ENCODE measurements around the gene FBXO44. TPM values are rescaled to one million over a fixed set of nuclear protein-coding genes. Genes with fewer than 3 reads are reported as not detected.

The FBXO44 gene
- polyA plus RNA-seq, 3 donors = 1.5 to 17.8 (median 2.0) TPM

DNA sequence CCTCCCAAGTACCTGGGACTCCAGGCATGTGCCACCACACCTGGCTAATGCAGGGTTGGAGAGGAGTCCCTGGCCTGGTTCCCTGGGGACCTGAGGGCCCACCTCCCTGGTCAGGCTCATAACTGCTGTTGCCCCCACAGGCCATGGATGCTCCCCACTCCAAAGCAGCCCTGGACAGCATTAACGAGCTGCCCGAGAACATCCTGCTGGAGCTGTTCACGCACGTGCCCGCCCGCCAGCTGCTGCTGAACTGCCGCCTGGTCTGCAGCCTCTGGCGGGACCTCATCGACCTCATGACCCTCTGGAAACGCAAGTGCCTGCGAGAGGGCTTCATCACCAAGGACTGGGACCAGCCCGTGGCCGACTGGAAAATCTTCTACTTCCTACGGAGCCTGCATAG lies 13.8 kb downstream of the FBXO44 start:
- H3K36me3 Mint-ChIP-seq = peaks cover 27 to 50% of the 10 kb centered on the region in 2 donors
- Histone ChIP-seq H4K20me1 (ENCODE audit: insufficient read depth, low read length) (peaks cover 31% of the 10 kb centered on the region), H3K27ac (ENCODE audit: low read depth in 1 of 2, low read length in 2 of 2) (no peak overlapping the region), H3K79me2 (ENCODE audit: insufficient read depth, low read length) (peaks cover 10% of the 10 kb centered on the region), H3K4me1 (ENCODE audit: control insufficient read depth in 1 of 2, insufficient read depth in 2 of 2, low read length in 2 of 2) (peaks cover 22 to 37% of the 10 kb centered on the region in 2 donors), H2AFZ (ENCODE audit: insufficient read depth, low read depth, low read length, poor library complexity, severe bottlenecking) (no peak overlapping the region), H3K4me3 (replicated peaks in 1 of 3; ENCODE audit: low read depth in 2 of 3, low read length in 3 of 3) (no peak overlapping the region), H3K9me3 (replicated peaks in 1 of 2; ENCODE audit: control insufficient read depth in 1 of 2, insufficient read depth in 1 of 2, low read length in 2 of 2) (no peaks in the 10 kb centered on the region), H3K9ac (ENCODE audit: insufficient read depth, low read length, poor library complexity, severe bottlenecking) (no peak overlapping the region), H3K27me3 (ENCODE audit: control insufficient read depth in 2 of 2, insufficient read depth in 2 of 2, low read length in 2 of 2) (no peaks in the 10 kb centered on the region), H3K36me3 (replicated peaks in 1 of 2; ENCODE audit: control insufficient read depth in 1 of 2, insufficient read depth in 2 of 2, low read length in 2 of 2) (peaks cover 20 to 42% of the 10 kb centered on the region in 2 donors), H3K4me2 (replicated peaks; ENCODE audit: extremely low read depth, low read length, poor library complexity, severe bottlenecking) (no peak overlapping the region)
- H3K4me1 Mint-ChIP-seq = peaks cover 21% of the 10 kb centered on the region
- DNase-seq = no peak
- H3K27ac Mint-ChIP-seq = no peak overlapping the region
- intact Hi-C loops (cut with micrococcal nuclease) = no loop called here
- no peaks in the 10 kb centered on the region for H3K9me3 Mint-ChIP-seq
- no peak overlapping the region for H3K4me3 Mint-ChIP-seq
- H3K27me3 Mint-ChIP-seq (ENCODE audit: low read depth in 3 of 3) = peaks cover 0 to 3% (median 0%) of the 10 kb centered on the region in 3 donors
- WGBS (ENCODE audit: insufficient coverage) = 95% methylated on average over 10 of the region's 14 CpGs
- TF ChIP-seq, protein P1, sequence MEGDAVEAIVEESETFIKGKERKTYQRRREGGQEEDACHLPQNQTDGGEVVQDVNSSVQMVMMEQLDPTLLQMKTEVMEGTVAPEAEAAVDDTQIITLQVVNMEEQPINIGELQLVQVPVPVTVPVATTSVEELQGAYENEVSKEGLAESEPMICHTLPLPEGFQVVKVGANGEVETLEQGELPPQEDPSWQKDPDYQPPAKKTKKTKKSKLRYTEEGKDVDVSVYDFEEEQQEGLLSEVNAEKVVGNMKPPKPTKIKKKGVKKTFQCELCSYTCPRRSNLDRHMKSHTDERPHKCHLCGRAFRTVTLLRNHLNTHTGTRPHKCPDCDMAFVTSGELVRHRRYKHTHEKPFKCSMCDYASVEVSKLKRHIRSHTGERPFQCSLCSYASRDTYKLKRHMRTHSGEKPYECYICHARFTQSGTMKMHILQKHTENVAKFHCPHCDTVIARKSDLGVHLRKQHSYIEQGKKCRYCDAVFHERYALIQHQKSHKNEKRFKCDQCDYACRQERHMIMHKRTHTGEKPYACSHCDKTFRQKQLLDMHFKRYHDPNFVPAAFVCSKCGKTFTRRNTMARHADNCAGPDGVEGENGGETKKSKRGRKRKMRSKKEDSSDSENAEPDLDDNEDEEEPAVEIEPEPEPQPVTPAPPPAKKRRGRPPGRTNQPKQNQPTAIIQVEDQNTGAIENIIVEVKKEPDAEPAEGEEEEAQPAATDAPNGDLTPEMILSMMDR (IDR thresholded peaks at IDR 0.05) = no peak

DNA sequence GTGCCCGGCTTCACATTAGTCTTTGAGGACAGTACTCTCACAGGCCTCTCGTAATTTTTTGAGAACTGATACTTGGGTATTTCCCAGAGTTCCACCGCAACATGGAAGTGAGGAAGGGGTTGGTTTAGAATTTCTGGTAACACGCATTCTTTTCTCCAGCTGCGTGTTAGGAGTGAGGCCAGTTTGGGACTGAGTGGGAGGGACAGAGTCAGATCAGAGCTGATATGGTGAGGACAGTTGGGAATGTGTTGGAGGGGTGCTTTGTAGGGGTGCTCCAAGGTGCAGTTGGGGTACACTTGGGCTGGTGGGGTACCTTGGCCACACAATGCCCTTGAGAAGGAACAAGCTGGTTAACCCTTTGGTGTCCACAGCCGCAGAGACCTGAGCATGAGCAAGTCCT lies 16.1 kb downstream of the FBXO44 start:
- Histone ChIP-seq H2AFZ (ENCODE audit: insufficient read depth, low read depth, low read length, poor library complexity, severe bottlenecking) (no peak overlapping the region), H3K27ac (ENCODE audit: low read depth in 1 of 2, low read length in 2 of 2) (peak overlapping the region; percentile 46 to 70), H3K79me2 (ENCODE audit: insufficient read depth, low read length) (peaks cover 9% of the 10 kb centered on the region), H3K4me3 (replicated peaks in 1 of 3; ENCODE audit: low read depth in 2 of 3, low read length in 3 of 3) (no peak overlapping the region), H3K27me3 (ENCODE audit: control insufficient read depth in 2 of 2, insufficient read depth in 2 of 2, low read length in 2 of 2) (no peaks in the 10 kb centered on the region), H3K36me3 (replicated peaks in 1 of 2; ENCODE audit: control insufficient read depth in 1 of 2, insufficient read depth in 2 of 2, low read length in 2 of 2) (peaks cover 38 to 62% of the 10 kb centered on the region in 2 donors), H3K9ac (ENCODE audit: insufficient read depth, low read length, poor library complexity, severe bottlenecking) (peak overlapping the region; percentile 32), H3K4me1 (ENCODE audit: control insufficient read depth in 1 of 2, insufficient read depth in 2 of 2, low read length in 2 of 2) (peaks cover 18 to 22% of the 10 kb centered on the region in 2 donors), H4K20me1 (ENCODE audit: insufficient read depth, low read length) (peaks cover 31% of the 10 kb centered on the region), H3K4me2 (replicated peaks; ENCODE audit: extremely low read depth, low read length, poor library complexity, severe bottlenecking) (no peak overlapping the region), H3K9me3 (replicated peaks in 1 of 2; ENCODE audit: control insufficient read depth in 1 of 2, insufficient read depth in 1 of 2, low read length in 2 of 2) (no peaks in the 10 kb centered on the region)
- intact Hi-C loops (cut with micrococcal nuclease) = loop anchor here in 1 of 2 donors (5.0 kb wide), 1 partner anchor 47 kb away; no protein-coding TSS in a partner anchor
- TF ChIP-seq, protein P1 (IDR thresholded peaks at IDR 0.05) = no peak
- no peaks in the 10 kb centered on the region for H3K9me3 Mint-ChIP-seq
- 15% methylated on average over 5 of the region's 6 CpGs for WGBS (ENCODE audit: insufficient coverage)
- H3K4me3 Mint-ChIP-seq = no peak overlapping the region
- no peaks in the 10 kb centered on the region for H3K27me3 Mint-ChIP-seq (ENCODE audit: low read depth in 3 of 3)
- peak; percentile 11 to 73 (median 29) for DNase-seq
- H3K36me3 Mint-ChIP-seq = peaks cover 45 to 71% of the 10 kb centered on the region in 2 donors
- peak overlapping the region in 6 of 7 donors; percentile 39 to 83 (median 74) for H3K27ac Mint-ChIP-seq
- peaks cover 17% of the 10 kb centered on the region for H3K4me1 Mint-ChIP-seq
